GM19043 (cell line): Measurements from ENCODE around the gene GEMIN4.

ENCODE experiments used
- ATAC-seq: cut with Tn5 transposase; IDR thresholded peaks from one replicate; pipeline ENCODE4 v1.9.1; 2021; ENCODE audit warnings: low read depth; ENCODE audit not compliant: unreplicated experiment

GEMIN4 gene

DNA sequence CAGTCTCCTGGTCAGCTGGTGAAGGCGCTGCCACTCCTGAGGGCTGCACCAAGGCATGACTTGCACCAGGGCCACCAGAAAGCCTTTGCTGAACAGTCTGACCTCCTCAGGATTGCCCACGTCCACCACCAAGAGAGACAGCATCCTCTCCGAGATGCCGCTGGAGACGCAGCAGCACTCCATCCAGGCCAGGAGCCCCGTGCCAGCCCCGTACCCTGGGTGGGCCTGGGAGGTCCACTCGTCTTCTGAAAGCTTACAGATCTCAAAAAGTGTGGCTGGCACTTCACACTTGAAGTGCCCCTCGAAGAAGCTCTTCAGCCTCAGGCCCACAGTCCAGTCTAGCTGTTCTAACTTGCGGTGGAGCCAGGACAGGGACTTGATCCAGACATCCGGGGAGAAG is 6.7 kb downstream of the GEMIN4 start:
- no peak for ATAC-seq

DNA sequence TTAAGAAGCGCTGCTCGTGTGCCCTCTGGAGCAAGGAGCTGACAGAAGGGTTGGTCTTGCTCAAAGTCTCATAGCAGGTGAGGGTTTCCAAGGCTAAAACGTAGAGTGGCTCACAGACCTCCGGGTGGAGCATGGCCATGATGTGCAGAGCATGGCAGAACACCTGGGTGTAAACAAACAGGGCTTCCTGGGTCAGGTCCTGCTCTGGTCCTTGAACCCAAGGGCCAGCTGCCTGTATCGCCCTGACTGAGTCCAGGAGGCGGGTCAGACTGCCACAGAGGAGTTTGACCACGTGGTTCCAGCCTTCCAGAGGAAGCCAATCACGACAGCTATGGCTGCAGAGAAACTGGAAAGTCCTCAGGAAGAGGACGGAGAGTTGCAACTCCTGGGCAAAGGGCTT is 7.1 kb downstream of the GEMIN4 start:
- ATAC-seq: no peak

GRCh38 chr17:743139-743538 is 8.9 kb downstream of the GEMIN4 start:
- ATAC-seq: no peak

DNA sequence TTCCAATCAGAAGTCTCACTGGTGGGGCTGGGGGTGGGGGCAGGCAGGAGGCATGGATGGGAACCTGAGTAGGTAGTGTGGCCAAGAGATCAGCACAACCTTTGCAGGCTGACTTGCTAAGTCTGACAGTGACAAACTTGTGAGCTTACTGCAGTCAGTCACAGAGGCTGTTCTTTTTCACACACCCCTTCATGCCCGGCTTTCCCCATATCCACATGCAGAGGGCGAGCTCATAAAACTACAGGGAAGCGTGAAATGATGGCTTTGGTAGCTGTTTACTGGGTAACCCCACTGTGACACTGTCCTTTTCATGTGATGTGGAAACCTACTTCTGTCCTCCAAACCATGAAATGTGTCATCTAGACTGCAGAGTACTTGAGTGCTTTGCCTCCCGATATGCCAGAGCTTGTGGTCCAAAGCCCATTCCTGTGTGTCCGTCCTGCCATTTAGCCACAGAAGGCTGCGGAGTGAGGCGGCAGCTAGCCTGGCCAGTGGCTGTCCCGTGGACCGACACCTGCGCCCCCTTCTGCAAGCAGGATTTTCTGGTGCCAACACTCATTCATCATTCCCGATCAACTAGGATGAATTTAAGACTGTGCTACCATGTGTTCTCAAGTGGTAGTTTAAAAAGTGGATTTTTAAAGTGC is 9.8 kb downstream of the GEMIN4 start:
- no peak for ATAC-seq

- no peak for ATAC-seq
Measured at GRCh38 chr17:740240-741017, 11.6 kb downstream of the GEMIN4 start.

DNA sequence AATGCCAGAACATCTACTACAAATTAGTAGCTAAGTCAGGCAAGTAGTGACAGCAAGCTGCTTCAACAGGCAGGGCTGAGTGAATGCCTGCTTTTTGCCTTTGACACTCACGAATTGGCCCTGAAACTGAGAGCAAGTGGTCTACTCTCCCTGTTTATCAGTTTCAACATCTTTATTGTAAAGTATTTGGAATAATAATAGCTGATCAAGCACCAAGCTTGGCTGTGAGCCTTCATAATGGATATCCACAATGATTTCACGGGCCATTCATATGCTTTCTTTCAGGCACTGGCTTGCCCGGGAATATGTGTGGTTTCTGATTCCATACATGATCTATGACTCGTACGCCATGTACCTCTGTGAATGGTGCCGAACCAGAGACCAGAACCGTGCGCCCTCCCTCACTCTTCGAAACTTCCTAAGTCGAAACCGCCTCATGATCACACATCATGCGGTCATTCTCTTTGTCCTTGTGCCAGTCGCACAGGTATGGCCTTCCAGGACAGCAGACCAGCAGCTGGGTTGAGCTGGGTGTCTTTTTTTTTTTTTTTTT is 14.4 kb downstream of the GEMIN4 start:
- ATAC-seq: no peak

DNA sequence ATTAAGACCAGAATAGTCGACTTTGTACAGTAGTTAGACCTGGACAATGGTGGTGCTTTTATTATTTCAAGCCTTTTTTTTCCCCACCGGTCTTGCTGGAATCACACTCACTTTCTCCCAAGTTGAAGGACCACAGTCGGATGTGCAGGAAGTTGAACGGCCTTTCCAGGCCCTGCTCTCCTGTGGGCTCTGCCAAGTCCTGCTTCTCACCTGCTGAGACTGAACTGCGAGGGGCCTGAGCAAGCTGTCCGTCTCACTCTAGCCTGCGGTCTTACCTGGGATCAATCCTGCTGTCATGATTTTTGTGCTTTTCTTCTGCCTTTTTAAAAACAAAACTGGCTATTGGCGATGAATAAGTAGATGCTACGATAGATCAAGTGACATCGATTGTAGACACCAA is 18.3 kb downstream of the GEMIN4 start:
- no peak for ATAC-seq

GRCh38 chr17:732902-733720 is 19.0 kb downstream of the GEMIN4 start:
- ATAC-seq: no peak

DNA sequence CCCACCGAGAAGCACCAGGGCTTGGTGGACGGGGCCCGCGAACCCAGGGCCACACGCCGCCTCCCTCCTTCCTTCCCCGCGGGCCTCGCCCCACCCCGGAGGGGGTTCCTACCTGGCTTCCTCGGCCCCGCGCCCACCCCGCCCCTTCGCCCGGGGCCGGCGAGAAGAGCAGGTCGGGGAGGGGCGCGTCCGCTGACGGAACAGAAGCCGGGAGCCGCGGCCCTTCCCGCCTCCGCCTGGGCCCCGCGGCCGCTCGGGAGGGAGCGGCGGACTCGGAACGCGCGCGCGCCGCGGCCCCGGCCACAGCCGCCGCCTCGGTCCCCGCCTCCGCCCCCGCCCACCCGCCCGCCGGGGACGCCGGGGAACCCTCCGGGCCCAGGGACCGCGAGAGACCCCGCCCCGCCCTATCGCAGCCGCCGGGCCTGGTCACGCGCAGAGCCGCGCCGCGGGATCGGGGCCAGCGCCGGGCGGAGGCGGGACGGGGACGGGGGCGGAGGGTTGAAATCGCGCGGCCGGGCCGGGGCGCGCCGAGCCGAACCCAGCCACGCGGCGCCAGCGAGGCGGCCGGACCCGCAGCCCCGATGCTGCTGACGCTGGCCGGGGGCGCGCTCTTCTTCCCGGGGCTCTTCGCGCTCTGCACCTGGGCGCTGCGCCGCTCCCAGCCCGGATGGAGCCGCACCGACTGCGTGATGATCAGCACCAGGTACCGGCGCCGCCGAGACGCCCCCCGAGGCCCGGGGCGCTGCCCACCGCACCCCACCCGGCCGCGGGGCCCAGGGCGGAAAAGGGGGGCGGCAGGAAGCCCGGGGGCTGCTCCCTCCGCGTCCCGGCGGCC is 19.8 kb downstream of the GEMIN4 start, which contains the start of gene TLCD3A:
TLCD3A (plus strand) TSS at position 530 of the 835 bp plus-strand sequence; CDS start at position 582, 52 bp downstream.
- ATAC-seq: no peak

GRCh38 chr17:731644-732066 is 20.4 kb downstream of the GEMIN4 start:
- ATAC-seq: no peak

DNA sequence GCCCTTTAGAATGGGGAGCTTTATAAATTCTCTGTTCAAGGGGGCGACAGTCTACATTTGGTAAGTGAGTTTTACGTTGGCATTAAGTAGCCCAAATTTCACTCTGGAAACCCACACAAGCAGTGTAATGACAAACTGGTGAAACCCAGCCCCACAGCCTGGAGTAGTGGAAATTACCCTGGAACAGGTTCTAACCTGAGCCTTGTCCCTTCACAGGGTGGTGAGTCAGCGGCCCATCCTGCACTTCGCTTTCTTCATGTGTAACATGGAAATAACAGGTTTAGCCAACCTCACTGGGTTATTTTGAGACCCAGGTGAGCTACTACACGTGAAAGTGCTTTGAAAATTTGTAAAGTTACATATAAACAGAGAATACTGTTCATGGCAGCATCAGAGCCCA is 23.2 kb downstream of the GEMIN4 start:
- ATAC-seq: no peak

DNA sequence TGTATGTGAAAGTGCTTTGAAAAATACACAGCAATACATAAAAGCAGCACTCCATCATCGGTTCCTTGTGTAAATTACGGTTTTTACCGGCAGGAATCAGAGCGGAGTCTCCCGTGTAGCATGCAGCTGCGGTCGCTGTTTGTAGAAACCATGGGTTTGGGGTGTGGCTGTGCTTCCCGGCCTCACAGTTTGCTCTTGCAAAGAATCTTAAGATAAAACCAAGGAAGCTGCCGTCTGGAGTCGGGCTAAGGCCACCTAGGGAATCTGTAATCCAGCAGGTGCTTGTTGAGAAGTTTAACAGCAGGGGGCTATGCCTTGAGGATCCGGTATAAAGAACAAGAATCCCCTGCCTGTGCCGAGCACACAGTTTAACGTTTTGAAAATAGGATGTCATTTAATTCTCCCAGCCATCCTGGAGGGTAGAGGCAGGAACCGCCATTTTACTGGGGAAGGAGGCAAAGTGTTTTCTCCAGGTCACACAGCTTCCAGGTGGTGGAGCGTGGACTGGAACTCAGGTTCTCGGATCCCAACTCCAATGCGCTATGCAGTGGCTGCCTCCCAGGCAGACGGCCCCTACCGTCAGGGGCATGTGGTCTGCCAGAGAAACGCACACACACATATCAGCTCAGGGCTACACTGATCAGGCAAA is 25.7 kb downstream of the GEMIN4 start:
- ATAC-seq: no peak

- ATAC-seq: no peak
Measured at GRCh38 chr17:725746-726145, 26.3 kb downstream of the GEMIN4 start.

- no peak for ATAC-seq
Measured at GRCh38 chr17:725084-725483, 27.0 kb downstream of the GEMIN4 start.

- no peak for ATAC-seq
Measured at GRCh38 chr17:721540-721937, 30.5 kb downstream of the GEMIN4 start.

- no peak for ATAC-seq
Measured at GRCh38 chr17:720706-721539, 31.1 kb downstream of the GEMIN4 start.

GRCh38 chr17:718075-718474 is 34.0 kb downstream of the GEMIN4 start:
- ATAC-seq: no peak

GRCh38 chr17:708132-708531 is 43.9 kb downstream of the GEMIN4 start:
- no peak for ATAC-seq

GRCh38 chr17:705863-706262 is 46.2 kb downstream of the GEMIN4 start:
- ATAC-seq: no peak
